ENCODE data around the gene ZFAND3.

- no peak for TF ChIP-seq SUZ12 (IDR thresholded peaks at IDR 0.05)
- no peak for TF ChIP-seq FOXA1 (IDR thresholded peaks at IDR 0.05)
- TF ChIP-seq TARDBP (IDR thresholded peaks at IDR 0.05) = no peak
- no peak for TF ChIP-seq SP1 (IDR thresholded peaks at IDR 0.05)
- no peak for TF ChIP-seq NFRKB (IDR thresholded peaks at IDR 0.05)
- no peak for TF ChIP-seq FOXK2 (IDR thresholded peaks at IDR 0.05)
- TF ChIP-seq ARNT (IDR thresholded peaks at IDR 0.05) = no peak
- TF ChIP-seq LEF1 (IDR thresholded peaks at IDR 0.05; ENCODE audit: borderline replicate concordance) = no peak
- no peak for TF ChIP-seq ZNF384 (IDR thresholded peaks at IDR 0.05)
- no peak for TF ChIP-seq BHLHE40 (IDR thresholded peaks at IDR 0.05; ENCODE audit: borderline replicate concordance)
- no peak for TF ChIP-seq HDGF (IDR thresholded peaks at IDR 0.05; ENCODE audit: borderline replicate concordance)
Measured at GRCh38 chr6:37977715-37978114, 158.2 kb downstream of the ZFAND3 start.
